ENCODE results near the gene LRRN2. TPM values are rescaled to one million over a fixed set of nuclear protein-coding genes. Genes with fewer than 3 reads are reported as not detected.

The LRRN2 gene
- total and polyA plus RNA-seq, 2 donors (not counting 3 experiments of a cell fraction or from before 2014, with no cell fraction given) = not detected

DNA sequence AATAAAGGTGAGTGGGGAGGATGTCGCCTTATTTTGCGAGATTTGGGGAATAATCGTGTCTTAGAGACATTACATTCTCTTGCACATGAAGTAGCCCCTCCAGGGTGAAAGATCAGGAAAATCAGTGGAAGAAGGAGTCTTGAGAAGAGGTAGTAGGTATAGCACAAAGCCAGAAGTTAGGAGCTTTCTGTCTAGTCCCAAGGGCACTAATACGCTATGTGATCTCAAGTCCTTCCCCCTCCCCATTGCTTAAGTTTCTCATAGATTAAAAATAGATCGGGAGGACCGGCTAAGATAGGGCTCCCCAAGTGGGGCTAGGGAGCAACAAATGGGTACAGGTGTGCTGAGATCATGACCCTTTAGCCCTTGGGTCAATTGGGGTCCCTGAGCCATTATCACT lies 13.5 kb downstream of the LRRN2 start:
- Histone ChIP-seq H3K9me1 (replicated peaks; ENCODE audit: control insufficient read depth, extremely low read depth, insufficient read depth, low read length) (no peaks in the 10 kb centered on the region), H3K9me3 (replicated peaks; ENCODE audit: control insufficient read depth, insufficient read depth, low read length) (no peaks in the 10 kb centered on the region), H3K4me2 (ENCODE audit: insufficient read depth, low read length) (no peak overlapping the region), H3K79me2 (ENCODE audit: control insufficient read depth, insufficient read depth, low read length) (no peaks in the 10 kb centered on the region), H2AFZ (ENCODE audit: low read depth, low read length) (no peak overlapping the region), H4K20me1 (replicated peaks; ENCODE audit: control insufficient read depth, extremely low read depth, insufficient read depth, low read length) (no peaks in the 10 kb centered on the region), H3K36me3 (ENCODE audit: control insufficient read depth in 2 of 2, extremely low read depth in 1 of 2, insufficient read depth in 2 of 2, low read length in 2 of 2) (no peaks in the 10 kb centered on the region), H3K4me3 (replicated peaks in 1 of 3; ENCODE audit: insufficient read depth in 1 of 3, low read depth in 1 of 3, low read length in 3 of 3) (no peak overlapping the region), H3K9ac (replicated peaks; ENCODE audit: extremely low read depth, insufficient read depth, low read length) (no peak overlapping the region), H3K27ac (ENCODE audit: insufficient read depth, low read depth, low read length) (no peak overlapping the region), H3K4me1 (ENCODE audit: control insufficient read depth, extremely low read depth, insufficient read depth, low read length) (no peaks in the 10 kb centered on the region), H3K27me3 (ENCODE audit: control insufficient read depth in 2 of 2, insufficient read depth in 2 of 2, low read length in 2 of 2) (peaks cover 2 to 3% of the 10 kb centered on the region in 2 experiments)
- BruUV-seq (replicated peaks) = no TSS peak
- ChIA-PET CTCF (interaction anchor here (1.0 kb wide), 1 partner anchor 75 kb away, joined by 3 read pairs; no protein-coding TSS in a partner anchor), POLR2A (no interaction called here)
- TF ChIP-seq POLR2A (IDR thresholded peaks at IDR 0.05; ENCODE audit: low read depth, low read length) = no peak
- TF ChIP-seq JUN (IDR thresholded peaks at IDR 0.05; ENCODE audit: borderline replicate concordance, insufficient read depth, insufficient read length, low read depth) = no peak
- TF ChIP-seq, protein P1, sequence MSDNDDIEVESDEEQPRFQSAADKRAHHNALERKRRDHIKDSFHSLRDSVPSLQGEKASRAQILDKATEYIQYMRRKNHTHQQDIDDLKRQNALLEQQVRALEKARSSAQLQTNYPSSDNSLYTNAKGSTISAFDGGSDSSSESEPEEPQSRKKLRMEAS (IDR thresholded peaks at IDR 0.05; ENCODE audit: insufficient read depth, insufficient read length) = no peak
- no peak for TF ChIP-seq GATA2 (IDR thresholded peaks at IDR 0.05; ENCODE audit: insufficient read depth, insufficient read length, low read depth, low read length)
- TF ChIP-seq, protein P2, sequence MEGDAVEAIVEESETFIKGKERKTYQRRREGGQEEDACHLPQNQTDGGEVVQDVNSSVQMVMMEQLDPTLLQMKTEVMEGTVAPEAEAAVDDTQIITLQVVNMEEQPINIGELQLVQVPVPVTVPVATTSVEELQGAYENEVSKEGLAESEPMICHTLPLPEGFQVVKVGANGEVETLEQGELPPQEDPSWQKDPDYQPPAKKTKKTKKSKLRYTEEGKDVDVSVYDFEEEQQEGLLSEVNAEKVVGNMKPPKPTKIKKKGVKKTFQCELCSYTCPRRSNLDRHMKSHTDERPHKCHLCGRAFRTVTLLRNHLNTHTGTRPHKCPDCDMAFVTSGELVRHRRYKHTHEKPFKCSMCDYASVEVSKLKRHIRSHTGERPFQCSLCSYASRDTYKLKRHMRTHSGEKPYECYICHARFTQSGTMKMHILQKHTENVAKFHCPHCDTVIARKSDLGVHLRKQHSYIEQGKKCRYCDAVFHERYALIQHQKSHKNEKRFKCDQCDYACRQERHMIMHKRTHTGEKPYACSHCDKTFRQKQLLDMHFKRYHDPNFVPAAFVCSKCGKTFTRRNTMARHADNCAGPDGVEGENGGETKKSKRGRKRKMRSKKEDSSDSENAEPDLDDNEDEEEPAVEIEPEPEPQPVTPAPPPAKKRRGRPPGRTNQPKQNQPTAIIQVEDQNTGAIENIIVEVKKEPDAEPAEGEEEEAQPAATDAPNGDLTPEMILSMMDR (IDR thresholded peaks at IDR 0.05; ENCODE audit: extremely low read depth in 1 of 2, insufficient read depth in 1 of 2, low read depth in 1 of 2, low read length in 2 of 2) = no peak
- TF ChIP-seq EZH2 (IDR thresholded peaks at IDR 0.05; ENCODE audit: borderline replicate concordance, low read depth, low read length, severe bottlenecking) = no peak
- TF ChIP-seq FOS (IDR thresholded peaks at IDR 0.05; ENCODE audit: borderline replicate concordance, insufficient read depth, low read length) = no peak
- no peak for TF ChIP-seq MYC (IDR thresholded peaks at IDR 0.05; ENCODE audit: low read depth, low read length)
- TF ChIP-seq POLR2AphosphoS5 (IDR thresholded peaks at IDR 0.05; ENCODE audit: insufficient read depth, low read depth, low read length) = no peak
- dilution Hi-C loops (cut with MboI; ENCODE audit: extremely low pct_ligation_motif_present, low sequenced_read_pairs) (no loop called here), intact Hi-C loops (cut with micrococcal nuclease) (no loop called here)
- DNase-seq (ENCODE audit: low read depth, low spot score) (no peak), FAIRE-seq (no peak)
